CD4-positive, alpha-beta T cell treated with Interleukin-1 beta for 1 hour (primary cell): ENCODE results near the gene PFDN4.
A peak's percentile ranks its signal among the peaks of the same experiment; 100 is the strongest.
"Not testable (repeated sequence)": the region's sequence is repeated elsewhere in the genome, so short reads cannot be mapped to it uniquely, and the experiment has no call there.

Experiments
- DNase-seq, 2 donors: peaks; one replicate each; pipeline ENCODE4 v3.0.0-alpha.2; 2020 to 2022

PFDN4 gene

DNA sequence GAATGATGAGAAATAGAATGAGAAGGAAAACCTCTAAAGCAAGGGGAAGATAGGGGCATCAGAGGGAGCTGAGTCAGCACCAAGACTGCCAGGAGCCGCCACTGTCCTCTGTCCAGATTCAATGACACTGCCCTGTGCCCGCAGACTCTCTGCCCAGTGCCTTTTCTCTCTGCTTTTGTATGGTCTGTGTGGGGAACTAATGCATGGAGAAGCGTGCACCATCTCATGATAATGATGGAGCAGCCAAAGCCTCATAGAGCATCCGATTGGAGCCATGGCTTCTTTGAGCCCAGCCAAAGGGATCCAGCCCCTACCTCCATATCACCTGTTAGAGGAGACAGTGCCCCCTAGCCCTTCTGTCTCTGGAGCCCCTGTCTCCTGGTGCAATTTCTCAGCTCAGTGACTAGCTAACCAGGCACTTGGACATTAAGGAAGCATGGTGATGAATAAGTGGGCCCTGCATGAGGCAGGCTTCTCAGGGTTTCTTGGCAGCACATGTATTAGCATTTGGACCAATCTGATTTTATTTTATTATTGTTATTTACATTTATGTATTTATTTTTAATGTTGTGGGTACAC, 6.5 kb upstream of the PFDN4 start:
- no peak for DNase-seq

DNA sequence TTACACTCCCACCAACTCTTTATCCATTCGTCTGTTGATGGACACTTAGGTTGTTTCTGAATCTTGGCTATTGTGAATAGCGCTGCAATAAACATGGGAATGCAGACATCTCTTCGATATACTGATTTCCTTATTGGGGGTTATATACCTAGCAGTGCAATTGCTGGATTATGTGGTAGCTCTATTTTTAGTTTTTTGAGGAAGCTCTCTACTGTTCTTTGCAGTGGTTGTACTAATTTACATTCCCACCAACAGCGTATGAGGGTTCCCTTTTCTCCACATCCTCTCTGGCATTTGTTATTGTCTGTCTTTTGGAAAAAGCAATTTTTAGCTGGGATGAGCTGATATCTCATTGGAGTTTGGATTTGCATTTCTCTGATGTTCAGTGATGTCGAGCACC, 4.6 kb upstream of the PFDN4 start:
- DNase-seq = no peak

DNA sequence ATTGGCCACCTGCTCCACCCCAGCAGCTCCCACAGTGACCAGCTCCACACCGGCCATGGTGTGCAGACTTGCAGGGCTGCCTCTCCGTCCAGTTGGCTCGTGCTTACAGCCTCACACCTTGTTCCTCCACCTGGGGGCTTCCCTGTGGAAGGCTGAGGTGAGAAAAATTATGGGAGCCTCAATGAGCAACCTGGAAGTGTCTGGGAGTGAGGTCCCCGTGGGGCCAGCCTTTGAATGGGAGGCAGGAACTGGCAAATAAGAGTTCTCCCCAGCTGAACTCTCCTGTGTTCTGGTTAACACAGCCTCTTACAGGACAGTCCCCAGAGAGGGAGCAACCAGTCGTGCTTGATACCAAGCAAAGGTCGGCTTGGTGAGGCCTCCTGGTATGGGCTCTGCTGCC, 3.8 kb upstream of the PFDN4 start:
- no peak for DNase-seq

DNA sequence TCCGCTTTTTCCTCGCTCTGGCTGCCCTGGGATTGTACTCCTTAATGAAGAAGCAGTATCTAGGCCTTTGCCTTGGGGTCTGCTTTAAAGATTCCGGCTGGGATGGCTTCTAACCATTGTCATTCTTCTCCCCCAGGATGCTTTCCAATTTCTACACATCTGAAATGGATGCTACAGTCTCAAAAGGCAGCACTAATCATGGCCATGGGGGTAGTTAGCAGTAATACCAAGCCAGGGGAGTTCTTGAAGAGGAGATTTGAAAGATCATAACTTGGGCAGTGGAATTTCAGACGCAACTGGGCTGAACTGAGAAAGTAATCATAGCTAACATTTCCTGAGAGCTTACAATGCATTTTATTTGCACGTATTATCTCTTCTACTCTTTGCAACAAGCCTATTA, 3.4 kb upstream of the PFDN4 start:
- no peak for DNase-seq

DNA sequence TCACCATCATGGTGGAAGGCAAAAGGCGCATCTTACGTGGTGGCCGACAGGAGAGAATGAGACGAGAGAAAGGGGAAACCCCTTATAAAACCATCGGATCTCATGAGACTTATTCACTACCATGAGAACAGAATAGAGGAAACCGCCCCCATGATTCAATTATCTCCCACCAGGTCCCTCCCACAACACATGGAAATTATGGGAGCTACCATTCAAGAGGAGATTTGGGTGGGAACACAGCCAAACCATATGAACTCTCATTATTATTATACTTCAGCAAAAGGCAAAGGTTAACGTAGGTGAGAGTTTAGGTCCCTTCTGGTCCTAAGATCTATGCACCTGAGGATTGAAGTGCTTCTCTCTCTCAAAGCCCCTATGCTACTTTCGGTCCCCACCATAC, 2.4 kb upstream of the PFDN4 start:
- DNase-seq = no peak

DNA sequence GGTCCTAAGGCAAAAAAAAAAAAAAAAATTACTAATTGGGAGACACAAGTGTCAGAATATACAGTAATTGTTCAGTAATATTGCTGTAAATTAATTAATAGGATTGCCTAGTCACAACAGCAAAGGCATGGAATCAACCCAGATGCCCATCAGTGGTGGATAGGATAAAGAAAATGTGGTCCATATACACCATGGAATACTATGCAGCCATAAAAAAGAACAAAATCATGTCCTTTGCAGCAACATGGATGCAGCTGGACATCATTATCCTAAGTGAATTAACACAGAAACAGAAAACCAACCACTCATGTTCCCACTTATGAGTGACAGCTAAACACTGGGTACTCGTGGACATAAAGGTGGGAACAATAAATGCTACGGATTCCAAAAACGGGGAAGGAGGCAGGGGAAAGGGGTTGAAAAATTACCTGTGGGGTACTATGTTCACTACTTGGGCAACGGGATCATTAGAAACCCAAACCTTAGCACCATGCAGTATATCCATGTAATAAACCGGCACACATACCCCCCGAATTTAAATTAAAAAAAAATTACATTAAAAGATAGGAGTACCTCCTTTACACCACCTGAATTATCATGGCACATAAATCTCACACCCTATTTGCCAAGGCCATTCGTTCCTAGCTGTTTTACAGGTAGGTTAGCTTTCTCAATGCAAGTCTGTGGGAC, 689 bp upstream of the PFDN4 start:
- DNase-seq = no peak

DNA sequence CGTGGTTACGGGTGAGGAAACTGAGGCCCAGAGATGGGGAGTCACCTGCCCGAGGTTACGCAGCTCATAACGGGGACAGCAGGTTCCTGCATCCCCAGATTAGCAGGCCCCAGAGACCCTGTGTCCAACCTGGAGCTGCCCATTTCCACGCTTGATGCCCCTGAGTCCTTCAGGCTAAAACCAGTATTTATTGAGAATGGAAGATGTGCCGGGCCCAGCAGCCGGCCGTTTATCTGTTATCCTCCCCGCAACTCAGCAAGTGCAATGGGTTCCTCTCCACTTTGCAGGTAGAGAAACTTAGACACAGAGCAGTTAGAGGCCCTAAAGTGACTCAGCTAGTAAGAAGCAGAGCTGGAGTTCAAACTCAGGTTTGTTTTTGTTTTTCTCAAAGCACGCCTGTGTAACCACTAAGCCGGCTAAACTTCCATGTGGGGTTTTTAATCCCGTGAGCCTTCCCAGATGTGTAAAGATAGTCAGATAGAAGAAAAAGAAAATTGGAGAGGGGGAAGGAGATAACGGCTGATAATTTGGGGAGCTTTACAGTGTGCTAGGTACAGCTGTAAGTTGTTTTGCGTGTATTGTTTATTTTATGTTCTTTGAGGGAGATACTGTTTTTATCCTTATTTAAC, 775 bp downstream of the PFDN4 start:
- no peak for DNase-seq

DNA sequence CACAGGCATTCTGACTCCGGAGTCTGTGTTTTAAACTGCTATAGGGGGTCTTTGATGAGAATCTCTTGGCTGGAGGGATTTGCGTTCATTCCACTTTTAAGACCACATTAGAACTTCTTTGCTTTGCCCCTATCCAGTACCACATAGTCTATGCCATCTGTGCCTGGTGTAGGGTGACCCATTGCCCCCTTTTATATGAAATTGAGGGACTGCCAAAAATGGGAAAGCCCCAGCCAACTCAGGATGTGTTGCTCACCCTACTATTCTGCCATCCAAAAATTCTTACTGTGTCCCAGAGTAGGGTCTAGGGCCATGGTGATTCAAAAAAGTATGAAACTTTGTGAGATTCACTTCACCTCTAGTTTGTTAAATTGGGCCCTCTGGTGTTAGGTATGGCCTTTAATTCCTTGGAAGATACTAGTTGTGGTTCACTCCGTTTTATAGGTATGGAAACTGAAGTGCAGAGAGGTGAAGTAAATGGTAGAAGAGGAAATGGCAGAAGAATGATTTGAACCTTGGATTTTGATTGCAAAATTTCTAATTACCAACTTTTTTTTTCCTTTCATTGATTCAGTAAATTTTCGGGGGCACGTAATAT, 1.4 kb downstream of the PFDN4 start:
- no peak for DNase-seq

DNA sequence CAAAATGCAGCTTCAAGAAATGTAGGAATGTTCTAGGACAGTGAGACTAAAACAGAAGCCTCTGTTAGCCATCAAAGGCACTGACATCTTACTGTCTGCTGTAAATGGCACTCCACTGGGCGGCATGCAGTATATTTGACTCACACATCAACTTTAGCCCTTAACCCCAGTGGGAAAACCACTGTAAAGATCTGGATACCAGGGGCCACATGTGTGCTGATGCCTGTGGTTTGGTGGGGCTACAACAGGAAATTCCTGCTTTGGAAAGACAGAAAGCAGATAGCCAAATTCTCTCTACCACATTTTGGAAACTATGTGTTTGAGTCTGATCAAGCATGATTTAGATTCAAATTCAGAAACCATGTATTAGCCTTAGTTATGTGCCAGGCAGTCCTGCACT, 4.3 kb downstream of the PFDN4 start:
- no peak for DNase-seq

DNA sequence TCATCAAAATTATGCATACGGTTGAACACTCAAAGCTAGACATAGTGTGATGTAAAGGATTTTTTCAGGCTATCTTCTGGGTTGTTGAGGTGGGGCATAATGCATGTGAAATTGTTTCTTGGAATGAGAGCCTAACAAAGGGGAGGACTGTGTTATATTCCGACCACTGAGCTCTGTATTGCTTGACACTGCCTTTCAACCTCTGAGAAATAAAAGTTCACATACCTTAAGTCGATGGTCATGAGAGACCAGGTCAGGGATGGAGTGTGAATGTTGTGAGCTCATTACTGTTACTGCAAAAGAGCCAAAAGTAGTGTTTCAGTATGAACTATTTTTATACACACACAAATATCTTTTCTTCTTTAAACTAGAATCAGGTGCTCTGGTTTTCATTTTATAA, 5.0 kb downstream of the PFDN4 start:
- DNase-seq = no peak

DNA sequence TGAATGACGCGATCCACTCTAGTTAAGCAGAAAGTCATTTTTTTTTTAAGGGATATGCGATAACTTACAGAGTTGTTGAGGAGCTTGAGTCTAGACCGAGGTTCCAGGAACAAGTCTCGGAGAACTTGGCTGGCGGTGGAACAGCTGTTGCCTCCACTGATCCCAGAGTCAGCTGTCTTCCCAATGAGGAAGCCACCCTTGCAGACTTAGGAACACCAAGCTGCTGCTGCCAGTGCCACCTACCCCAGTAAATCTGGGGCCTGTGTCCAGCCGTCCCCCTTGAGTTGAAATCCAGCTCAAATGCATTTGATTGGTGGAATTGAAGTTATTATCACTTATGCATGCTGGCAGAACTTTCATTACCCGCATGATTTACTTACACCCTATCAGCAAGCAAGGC, 6.7 kb downstream of the PFDN4 start:
- DNase-seq = no peak

DNA sequence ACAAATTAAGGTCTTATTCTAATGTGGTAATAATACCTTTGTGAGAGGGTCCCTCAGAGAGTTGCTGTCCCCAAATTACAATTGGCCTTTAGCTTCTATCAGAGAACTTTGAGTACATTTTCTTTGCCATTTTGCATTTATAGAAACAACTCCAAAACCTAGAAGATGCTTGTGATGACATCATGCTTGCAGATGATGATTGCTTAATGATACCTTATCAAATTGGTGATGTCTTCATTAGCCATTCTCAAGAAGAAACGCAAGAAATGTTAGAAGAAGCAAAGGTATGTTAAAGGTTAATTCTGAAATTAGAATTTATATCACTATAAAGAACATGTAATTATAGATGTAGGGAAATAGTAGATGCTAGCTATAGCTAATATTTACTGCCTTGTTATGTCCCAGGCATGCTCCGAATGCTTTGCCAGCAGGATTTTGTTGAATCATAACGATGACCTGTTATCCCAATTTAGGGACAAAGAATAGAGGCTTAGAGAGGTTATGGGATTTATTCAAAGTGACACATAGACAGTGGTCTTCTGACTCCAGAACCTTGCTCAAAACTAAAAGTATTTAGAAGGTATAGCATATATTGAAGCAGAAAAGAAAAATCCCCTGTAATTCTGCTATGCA, 7.4 kb downstream of the PFDN4 start:
- DNase-seq = no peak

DNA sequence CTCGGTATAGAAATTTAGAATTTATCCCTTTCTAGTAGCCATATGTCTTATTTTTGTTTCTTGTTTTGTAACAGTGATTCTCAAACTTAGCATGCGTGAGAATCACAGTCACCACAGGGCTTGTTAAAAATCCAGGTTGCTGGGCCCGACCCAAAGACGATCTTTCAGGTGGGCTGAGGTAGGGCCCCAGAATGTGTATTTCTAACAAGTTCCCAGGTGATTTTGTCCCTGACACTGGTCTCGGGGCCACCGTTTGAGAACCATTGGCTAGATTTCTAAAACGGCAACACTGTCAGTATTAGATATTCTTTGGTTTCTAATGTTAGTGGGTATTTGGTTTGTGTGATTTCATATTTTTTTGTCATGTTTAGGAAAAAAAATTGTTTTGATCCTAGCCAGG, 9.9 kb downstream of the PFDN4 start:
- no peak for DNase-seq

DNA sequence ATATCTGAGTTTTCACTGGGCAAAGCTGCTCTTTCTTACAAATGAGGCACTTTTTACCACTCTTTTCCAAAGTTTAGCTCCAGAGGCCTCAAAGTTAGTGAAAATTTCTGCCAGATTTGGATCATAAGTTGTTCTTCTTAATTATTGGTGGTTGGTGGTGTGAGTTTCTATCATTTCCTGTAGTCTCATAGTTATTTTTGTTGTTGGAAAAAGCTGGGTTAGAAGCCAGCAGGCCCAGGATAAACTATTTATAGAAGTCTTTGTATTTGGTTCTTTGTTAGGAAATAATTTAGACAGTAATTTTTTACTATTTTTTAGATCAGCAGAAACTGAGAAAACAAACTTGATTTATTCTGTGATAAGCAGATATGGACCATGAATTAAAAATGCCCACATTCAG, 10.6 kb downstream of the PFDN4 start:
- no peak for DNase-seq

DNA sequence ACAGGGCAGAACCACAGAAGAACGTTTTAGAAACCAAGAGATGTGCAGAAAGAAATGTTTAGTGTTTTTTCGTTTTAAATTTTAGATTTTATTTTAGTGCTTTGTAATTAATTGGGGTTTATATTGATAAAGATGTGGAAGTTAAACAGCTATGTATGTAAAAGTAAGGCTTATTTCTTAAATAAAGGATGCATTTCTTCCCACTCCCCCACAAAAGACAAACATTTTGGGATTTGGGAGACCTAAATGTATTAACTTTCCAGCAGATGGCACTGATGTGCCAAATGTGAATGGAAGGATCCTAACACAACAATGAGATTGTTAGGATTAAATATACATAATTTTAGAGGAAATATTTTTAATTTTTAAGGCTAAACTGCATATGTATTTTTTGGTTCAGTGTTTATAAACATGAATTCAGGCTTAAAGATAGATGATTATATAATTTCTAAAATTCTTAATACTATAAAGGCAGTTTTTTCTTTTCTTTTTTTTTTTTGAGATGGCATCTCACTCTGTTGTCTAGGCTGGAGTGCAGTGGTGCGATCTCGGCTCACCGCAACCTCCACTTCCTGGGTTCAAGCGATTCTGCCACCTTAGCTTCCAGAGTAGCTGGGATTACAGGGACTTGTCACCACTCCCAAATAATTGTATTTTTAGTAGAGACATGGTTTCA, 12.0 kb downstream of the PFDN4 start:
- DNase-seq = no peak

DNA sequence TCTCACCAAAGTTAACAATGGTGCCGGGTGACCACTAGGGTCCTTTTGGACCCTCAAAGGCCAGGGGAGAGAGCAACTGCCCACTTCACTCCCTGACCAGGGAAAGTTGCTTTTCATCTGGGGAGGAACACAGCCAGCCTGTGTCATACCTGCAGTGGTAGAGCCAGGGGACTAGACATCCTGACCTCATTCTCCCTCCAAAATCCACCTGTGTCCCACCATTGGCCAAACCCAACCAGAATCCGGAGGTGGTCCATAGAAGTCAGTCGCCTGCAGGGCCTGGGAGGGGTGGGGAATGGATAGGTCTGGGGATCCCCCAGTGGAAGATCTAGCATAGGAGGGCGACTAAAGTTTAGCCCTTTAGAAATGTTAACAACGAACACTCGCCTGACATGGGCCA, 12.8 kb downstream of the PFDN4 start:
- DNase-seq = no peak

DNA sequence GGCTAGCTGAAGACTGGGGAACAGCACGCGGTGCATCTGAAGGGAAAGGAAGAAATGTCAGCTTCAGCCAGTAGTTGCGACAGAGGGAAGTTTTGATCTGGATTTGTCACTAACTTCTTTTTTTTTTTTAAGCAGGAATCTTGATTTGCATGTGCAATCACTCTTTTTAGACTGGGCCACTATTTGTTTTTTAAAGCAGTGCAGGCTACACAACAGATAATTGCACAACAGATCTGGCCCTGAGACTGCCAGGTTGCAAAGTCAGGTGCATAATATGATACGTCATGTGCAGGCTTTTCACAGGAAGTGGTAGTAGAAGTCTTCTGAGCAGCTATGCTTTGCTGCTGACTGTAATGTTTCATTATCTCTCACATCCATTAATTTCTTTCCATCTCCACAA, 13.5 kb downstream of the PFDN4 start:
- peak in 1 of 2 donors; percentile 16 for DNase-seq

DNA sequence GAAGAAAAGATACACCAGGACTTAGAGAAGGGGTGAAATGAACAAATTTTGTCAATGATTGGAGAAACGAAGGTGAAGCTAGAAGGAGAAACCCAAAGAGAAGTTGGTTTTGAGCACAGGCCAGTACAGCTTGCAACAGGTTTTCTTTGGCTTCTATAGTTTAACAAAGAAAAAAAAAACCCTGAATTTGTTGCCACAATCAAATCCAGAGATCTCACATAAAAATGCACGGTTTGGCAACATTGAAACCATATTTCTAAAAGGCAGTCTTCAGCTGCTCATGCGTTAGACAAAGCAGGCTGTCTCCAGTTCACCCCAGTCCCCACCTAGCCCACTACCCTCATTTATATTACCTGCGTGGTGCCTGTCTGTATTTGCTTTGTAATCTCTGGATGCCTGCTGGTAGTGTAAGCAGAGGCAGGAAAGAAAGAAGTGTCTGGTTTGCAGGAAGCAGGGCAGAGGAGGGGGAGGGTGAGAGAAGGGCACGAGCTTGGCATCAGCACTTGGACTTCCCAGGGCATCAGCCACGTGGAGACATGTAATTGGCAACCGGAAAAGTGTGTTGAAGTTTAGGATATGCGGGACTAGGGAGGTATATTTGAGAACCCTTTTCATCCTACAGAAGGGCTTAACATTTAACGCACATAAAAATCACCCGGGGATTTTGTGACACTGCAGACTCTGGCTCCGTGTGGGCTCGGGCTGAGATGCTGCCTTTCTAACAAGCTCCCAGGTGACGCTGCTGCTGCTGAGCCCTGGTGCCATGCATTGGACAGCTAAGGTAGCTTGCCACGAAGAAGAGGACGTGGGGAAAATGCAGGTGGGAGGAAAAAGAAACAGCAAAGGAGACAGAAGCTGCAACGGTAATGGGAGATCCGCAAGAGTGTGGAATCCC, 14.4 kb downstream of the PFDN4 start:
- DNase-seq = no peak

DNA sequence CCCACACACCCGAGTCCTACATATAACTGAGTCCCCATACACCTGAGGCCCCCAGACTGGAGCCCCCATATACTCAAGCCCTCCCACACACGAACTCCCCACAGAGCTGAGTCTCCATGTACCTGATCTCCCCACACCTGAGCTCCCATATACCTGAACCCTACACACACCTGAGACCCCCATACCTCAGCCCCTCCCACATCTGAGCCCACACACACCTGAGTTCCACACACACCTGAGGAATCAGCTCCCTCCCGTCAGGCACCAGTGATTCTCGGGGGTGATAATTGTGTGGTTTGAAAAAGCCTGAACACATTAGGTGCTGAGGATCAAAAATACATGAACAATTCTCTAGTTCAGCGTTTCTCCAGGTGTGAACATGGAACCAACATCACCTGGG, 15.4 kb downstream of the PFDN4 start:
- no peak for DNase-seq

DNA sequence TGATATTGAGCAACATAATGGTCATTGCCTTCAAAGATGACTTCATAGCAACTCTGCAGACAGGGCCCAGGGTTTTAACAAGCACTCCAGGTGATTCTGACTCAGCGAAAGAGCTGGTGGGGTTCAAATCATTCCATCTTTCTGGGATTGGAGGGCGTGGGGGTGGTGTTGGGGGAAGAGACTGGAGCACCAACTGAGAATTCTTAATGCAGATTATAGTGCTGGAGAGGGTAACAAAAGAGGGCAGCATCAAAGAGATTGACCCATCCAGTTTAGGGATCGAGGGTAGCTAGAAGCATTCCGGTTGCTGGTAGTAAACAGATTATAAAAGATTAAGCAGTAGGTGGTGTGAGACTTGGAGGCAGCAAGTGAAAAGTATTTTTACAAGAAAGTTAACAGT, 15.9 kb downstream of the PFDN4 start:
- no peak for DNase-seq

DNA sequence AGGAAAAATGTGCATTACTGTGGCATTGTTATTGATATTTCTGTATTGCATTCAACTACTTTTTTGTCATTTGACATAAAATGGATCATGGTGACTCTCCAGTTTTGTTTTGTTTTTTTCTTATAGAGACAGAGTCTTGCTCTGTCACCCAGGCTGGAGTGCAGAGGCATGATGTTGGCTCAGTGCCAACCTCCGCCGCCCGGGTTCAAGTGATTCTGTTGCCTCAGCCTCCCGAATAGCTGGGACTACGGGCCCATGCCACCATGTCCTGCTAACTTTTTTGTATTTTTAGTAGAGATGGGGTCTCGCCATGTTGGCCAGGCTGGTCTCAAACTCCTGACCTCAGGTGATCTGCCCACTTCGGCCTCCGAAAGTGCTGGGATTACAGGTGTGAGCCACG, 16.8 kb downstream of the PFDN4 start:
- DNase-seq = not testable (repeated sequence)

DNA sequence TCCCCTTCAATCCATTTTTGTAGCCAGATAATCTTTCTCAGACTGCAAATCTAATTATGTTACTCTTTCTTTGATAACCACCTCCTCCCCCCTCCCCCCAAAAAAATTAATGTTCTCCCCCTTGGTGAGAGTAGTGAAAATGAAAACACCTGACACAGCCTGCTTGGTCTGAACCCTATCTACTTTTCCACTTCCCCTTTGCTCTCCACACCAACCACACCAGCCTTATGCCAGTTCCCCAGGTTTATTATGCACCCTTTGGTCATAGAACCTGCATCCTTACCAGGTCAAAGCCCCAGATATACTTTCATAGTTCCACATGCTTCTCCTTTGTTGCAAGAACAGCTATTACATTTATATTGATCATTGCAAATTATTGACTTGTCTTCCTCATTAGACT, 19.4 kb downstream of the PFDN4 start:
- no peak for DNase-seq
